Measurements from ENCODE around the gene VPS26A.

Gene VPS26A

DNA sequence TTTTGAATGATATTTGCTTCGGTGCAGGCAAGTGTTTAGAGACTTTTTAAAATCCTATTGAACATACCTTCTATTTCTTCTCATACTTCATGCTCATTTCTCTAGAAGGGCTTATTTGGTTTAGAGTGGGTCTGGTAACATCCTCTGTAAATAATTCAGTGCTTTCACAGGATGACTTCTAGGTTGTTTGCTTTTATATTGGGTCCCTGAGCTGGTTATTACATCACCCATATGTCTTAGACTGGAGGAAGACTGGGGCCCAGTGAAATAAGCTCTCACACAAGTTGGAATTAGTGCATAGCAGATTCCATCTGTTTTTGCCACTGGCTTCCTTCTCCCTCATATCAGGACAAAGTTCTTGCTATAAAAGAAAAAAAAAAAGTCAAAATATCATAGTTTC is 62.5 kb downstream of the VPS26A start:
- Histone ChIP-seq H3K4me3 (ENCODE audit: low read depth, low read length, poor library complexity, severe bottlenecking) (no peak overlapping the region), H3K4me2 (ENCODE audit: low read length) (no peak overlapping the region), H3K9me3 (ENCODE audit: low read length) (no peaks in the 10 kb centered on the region), H3K4me1 (ENCODE audit: insufficient read depth, low read length, severe bottlenecking) (peaks cover 2% of the 10 kb centered on the region), H3K36me3 (ENCODE audit: insufficient read depth, low read length) (peaks cover 62% of the 10 kb centered on the region), H3K27ac (ENCODE audit: low read depth, low read length, poor library complexity, severe bottlenecking) (no peak overlapping the region), H3F3A (ENCODE audit: insufficient read depth, low read length) (no peaks in the 10 kb centered on the region), H2AFZ (ENCODE audit: low read length) (no peak overlapping the region), H3K9ac (ENCODE audit: low read length) (no peak overlapping the region), H3K9me2 (ENCODE audit: low read depth, low read length) (no peaks in the 10 kb centered on the region), H3K27me3 (ENCODE audit: insufficient read depth, low read length) (no peaks in the 10 kb centered on the region), H3K79me2 (ENCODE audit: insufficient read depth, low read length) (peaks cover 28% of the 10 kb centered on the region), H4K20me1 (ENCODE audit: insufficient read depth, low read length) (no peaks in the 10 kb centered on the region)
- TF ChIP-seq EZH2 (IDR thresholded peaks at IDR 0.05; ENCODE audit: borderline replicate concordance, low read length), result no peak
- no peak for TF ChIP-seq CTCF (IDR thresholded peaks at IDR 0.05; ENCODE audit: low read length)

DNA sequence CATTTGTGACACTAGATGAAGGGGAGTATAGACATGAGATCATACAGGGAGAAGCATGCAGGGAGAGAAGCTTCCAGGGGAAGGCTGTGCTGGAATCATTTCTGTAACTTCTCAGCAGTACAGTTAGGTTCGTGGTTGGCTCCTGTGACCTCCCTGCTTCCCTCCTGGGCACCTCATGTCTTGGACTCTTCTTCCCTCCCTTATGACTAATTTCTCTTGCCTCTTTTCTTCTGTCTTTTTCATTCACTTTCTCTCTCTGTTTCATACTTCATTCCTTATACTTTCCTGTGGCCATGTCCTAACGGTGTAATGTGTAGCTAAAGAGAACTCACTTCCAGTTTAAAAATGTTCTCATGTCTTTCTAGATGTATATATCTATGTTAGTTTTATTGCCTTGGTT is 77.1 kb downstream of the VPS26A start:
- Histone ChIP-seq H3K79me2 (ENCODE audit: insufficient read depth, low read length) (no peaks in the 10 kb centered on the region), H3K9me3 (ENCODE audit: low read length) (no peaks in the 10 kb centered on the region), H3K9me2 (ENCODE audit: low read depth, low read length) (no peaks in the 10 kb centered on the region), H3K9ac (ENCODE audit: low read length) (no peak overlapping the region), H2AFZ (ENCODE audit: low read length) (no peak overlapping the region), H3K4me2 (ENCODE audit: low read length) (no peak overlapping the region), H3K27ac (ENCODE audit: low read depth, low read length, poor library complexity, severe bottlenecking) (no peak overlapping the region), H3K27me3 (ENCODE audit: insufficient read depth, low read length) (no peaks in the 10 kb centered on the region), H3K36me3 (ENCODE audit: insufficient read depth, low read length) (peaks cover 70% of the 10 kb centered on the region), H4K20me1 (ENCODE audit: insufficient read depth, low read length) (no peaks in the 10 kb centered on the region), H3K4me3 (ENCODE audit: low read depth, low read length, poor library complexity, severe bottlenecking) (no peak overlapping the region), H3F3A (ENCODE audit: insufficient read depth, low read length) (0 out of 2 replicates have a peak, but pooled peaks cover 3% of the 10 kb centered on the region), H3K4me1 (ENCODE audit: insufficient read depth, low read length, severe bottlenecking) (no peaks in the 10 kb centered on the region)
- TF ChIP-seq EZH2 (IDR thresholded peaks at IDR 0.05; ENCODE audit: borderline replicate concordance, low read length), result no peak
- no peak for TF ChIP-seq CTCF (IDR thresholded peaks at IDR 0.05; ENCODE audit: low read length)

DNA sequence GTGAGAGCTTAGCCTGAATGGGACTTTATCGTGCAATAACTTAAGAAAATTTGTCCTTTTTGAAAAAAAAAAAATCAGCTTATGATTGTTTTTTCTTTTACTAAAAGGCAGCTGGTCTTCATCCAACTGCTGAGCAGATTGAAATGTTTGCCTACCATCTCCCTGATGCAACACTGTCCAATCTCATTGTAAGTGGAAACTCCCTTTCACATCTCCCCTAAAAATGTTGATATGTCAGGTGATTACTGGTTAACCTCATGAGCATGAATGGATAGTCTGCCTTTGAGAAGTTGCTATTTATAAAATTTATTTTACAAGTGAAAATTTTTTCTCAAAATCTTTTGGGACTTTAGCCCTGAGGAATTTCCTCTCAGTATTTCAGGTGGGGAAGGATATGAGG is 78.4 kb downstream of the VPS26A start:
- no peaks in the 10 kb centered on the region for H4K20me1 ChIP-seq (ENCODE audit: insufficient read depth, low read length)
- H3K9me2 ChIP-seq (ENCODE audit: low read depth, low read length), result no peaks in the 10 kb centered on the region
- no peak for TF ChIP-seq EZH2 (IDR thresholded peaks at IDR 0.05; ENCODE audit: borderline replicate concordance, low read length)
- no peak for TF ChIP-seq CTCF (IDR thresholded peaks at IDR 0.05; ENCODE audit: low read length)
- H3K36me3 ChIP-seq (ENCODE audit: insufficient read depth, low read length), result peaks cover 71% of the 10 kb centered on the region
- H3K27me3 ChIP-seq (ENCODE audit: insufficient read depth, low read length), result no peaks in the 10 kb centered on the region
- H3K4me3 ChIP-seq (ENCODE audit: low read depth, low read length, poor library complexity, severe bottlenecking), result no peak overlapping the region
- H3F3A ChIP-seq (ENCODE audit: insufficient read depth, low read length), result 0 out of 2 replicates have a peak, but pooled peaks cover 3% of the 10 kb centered on the region
- H3K9ac ChIP-seq (ENCODE audit: low read length), result no peak overlapping the region
- H3K4me1 ChIP-seq (ENCODE audit: insufficient read depth, low read length, severe bottlenecking), result no peaks in the 10 kb centered on the region
- no peak overlapping the region for H3K27ac ChIP-seq (ENCODE audit: low read depth, low read length, poor library complexity, severe bottlenecking)
- H3K79me2 ChIP-seq (ENCODE audit: insufficient read depth, low read length), result no peaks in the 10 kb centered on the region
- no peak overlapping the region for H2AFZ ChIP-seq (ENCODE audit: low read length)
- H3K4me2 ChIP-seq (ENCODE audit: low read length), result no peak overlapping the region
- no peaks in the 10 kb centered on the region for H3K9me3 ChIP-seq (ENCODE audit: low read length)

Measured in OCI-LY1 (cell line).